Parathyroid adenoma (tissue), 2 donors: Measurements from ENCODE around the gene RSBN1L.

Source experiments
- H2AFZ ChIP-seq: fragments of 300-600 bp; sonication (generic); one replicate; pipeline ENCODE4 v1.7.0; 2017; ENCODE audit warnings: antibody characterized with exemption, mild to moderate bottlenecking
- H3K27ac ChIP-seq: fragments of 300-600 bp; sonication (generic); one replicate; pipeline ENCODE4 v1.7.0; 2017
- H3K27me3 ChIP-seq: fragments of 300-600 bp; sonication (generic); one replicate; pipeline ENCODE4 v1.7.0; 2017; ENCODE audit warnings: low read length; ENCODE audit not compliant: control insufficient read depth, insufficient read depth
- H3K36me3 ChIP-seq: fragments of 300-600 bp; sonication (generic); one replicate; pipeline ENCODE4 v1.7.0; 2017; ENCODE audit warnings: low read length; ENCODE audit not compliant: control insufficient read depth, insufficient read depth
- H3K4me1 ChIP-seq: fragments of 300-600 bp; sonication (generic); one replicate; pipeline ENCODE4 v1.7.0; 2017; ENCODE audit warnings: control low read depth
- H3K4me2 ChIP-seq: fragments of 300-600 bp; sonication (generic); one replicate; pipeline ENCODE4 v1.7.0; 2017; ENCODE audit warnings: low read length
- H3K4me3 ChIP-seq: fragments of 300-600 bp; sonication (generic); one replicate; pipeline ENCODE4 v1.7.0; 2017; ENCODE audit warnings: low read depth, low read length
- H3K79me2 ChIP-seq: fragments of 300-600 bp; sonication (generic); one replicate; pipeline ENCODE4 v1.7.0; 2017; ENCODE audit warnings: control low read depth
- H3K9ac ChIP-seq: fragments of 300-600 bp; sonication (generic); one replicate; pipeline ENCODE4 v1.7.0; 2017; ENCODE audit warnings: mild to moderate bottlenecking
- H3K9me3 ChIP-seq: fragments of 300-600 bp; sonication (generic); one replicate; pipeline ENCODE4 v1.7.0; 2017; ENCODE audit warnings: low read length; ENCODE audit not compliant: control insufficient read depth
- CTCF ChIP-seq: fragments of 300-600 bp; sonication (generic); IDR thresholded peaks from one replicate; pipeline ENCODE4 v1.7.0; 2017; ENCODE audit warnings: antibody characterized with exemption, mild to moderate bottlenecking
- donor health status: primary hyperparathyroidism.

Gene RSBN1L

GRCh38 chr7:77685233-77685632 lies 11.0 kb upstream of the RSBN1L start:
- Histone ChIP-seq H3K36me3 (no peaks in the 10 kb centered on the region), H3K4me3 (no peak overlapping the region), H3K4me1 (no peaks in the 10 kb centered on the region), H2AFZ (no peak overlapping the region), H3K9ac (no peak overlapping the region), H3K79me2 (peaks cover 2% of the 10 kb centered on the region), H3K27me3 (no peaks in the 10 kb centered on the region), H3K4me2 (peak overlapping the region; percentile 30), H3K9me3 (no peaks in the 10 kb centered on the region), H3K27ac (no peak overlapping the region)
- TF ChIP-seq CTCF = no peak

DNA sequence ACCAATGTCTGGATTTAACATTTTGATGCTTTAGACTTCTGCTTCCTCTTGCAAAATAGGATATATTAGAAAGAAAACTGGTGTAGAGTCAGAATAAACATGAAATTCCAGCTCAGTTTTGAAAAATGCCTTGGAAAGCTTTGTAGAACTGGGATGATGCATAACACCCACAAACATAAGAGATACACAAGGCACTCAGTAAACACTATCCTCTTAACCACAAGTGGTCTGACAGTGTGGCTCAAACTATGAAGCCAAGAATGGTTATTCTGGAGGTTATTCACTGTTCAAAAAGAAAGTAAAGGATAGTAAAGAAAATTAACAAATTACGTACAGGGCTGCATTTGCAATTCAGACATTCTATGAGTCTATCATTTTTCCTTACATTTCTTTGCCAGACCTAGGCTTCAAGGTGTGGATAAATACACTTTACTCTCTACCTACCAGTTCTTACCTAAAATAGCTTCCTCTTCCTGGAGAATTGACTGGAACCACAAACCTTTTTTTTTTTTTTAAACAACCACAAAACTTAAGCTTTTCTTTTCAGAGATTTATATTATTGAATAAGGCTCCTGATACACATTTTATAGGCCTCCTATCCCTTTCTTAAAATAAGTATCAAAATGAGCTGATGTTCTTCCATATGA lies 9.0 kb upstream of the RSBN1L start:
- no peaks in the 10 kb centered on the region for H3K36me3 ChIP-seq
- no peaks in the 10 kb centered on the region for H3K4me1 ChIP-seq
- H3K4me2 ChIP-seq = no peak overlapping the region
- no peak overlapping the region for H3K27ac ChIP-seq
- no peaks in the 10 kb centered on the region for H3K27me3 ChIP-seq
- no peak for TF ChIP-seq CTCF
- H2AFZ ChIP-seq = no peak overlapping the region
- no peak overlapping the region for H3K9ac ChIP-seq
- H3K9me3 ChIP-seq = no peaks in the 10 kb centered on the region
- H3K79me2 ChIP-seq = peaks cover 2% of the 10 kb centered on the region
- H3K4me3 ChIP-seq = no peak overlapping the region

DNA sequence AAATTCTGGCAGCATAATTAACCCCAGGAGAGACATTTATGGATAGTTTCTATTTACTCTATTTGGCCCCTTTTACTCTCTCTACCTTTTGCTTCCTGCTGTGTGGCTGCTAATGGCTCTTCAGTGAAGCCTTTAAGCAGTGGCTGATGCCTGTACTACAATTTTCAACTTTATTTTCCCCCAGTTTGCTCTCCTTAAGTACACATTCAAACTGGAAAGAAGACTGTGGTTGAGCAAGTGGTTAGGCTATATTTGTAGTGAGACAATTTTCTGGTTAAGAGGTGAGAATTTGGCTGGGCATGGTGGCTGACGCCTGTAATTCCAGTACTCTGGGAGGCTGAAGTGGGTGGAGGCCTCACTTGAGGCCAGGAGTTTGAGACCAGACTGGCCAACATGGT lies 8.5 kb upstream of the RSBN1L start:
- Histone ChIP-seq H3K9me3 (no peaks in the 10 kb centered on the region), H3K4me3 (no peak overlapping the region), H3K27me3 (no peaks in the 10 kb centered on the region), H3K36me3 (no peaks in the 10 kb centered on the region), H2AFZ (no peak overlapping the region), H3K79me2 (peaks cover 2% of the 10 kb centered on the region), H3K4me2 (no peak overlapping the region), H3K9ac (no peak overlapping the region), H3K4me1 (no peaks in the 10 kb centered on the region), H3K27ac (no peak overlapping the region)
- no peak for TF ChIP-seq CTCF

DNA sequence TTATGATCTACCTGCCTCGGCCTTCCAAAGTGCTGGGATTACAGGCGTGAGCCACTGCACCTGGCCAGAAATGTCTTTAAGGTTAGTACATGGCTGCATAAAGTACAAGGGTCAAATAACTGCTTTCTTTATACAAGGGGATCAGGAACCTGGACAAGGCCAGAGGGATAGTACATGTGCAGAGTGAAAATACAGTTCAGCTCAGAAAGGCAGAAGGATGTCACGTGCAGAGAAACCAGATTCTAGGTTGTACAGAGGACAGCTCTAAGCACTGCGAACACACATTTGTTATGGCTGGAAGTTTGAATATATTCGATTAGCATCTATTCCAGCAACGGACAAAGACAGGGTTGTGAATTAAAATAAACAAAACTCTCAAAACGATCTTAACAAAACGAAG lies 6.0 kb upstream of the RSBN1L start:
- no peak overlapping the region for H3K4me3 ChIP-seq
- TF ChIP-seq CTCF = no peak
- no peak overlapping the region for H3K4me2 ChIP-seq
- no peak overlapping the region for H3K27ac ChIP-seq
- no peak overlapping the region for H3K9ac ChIP-seq
- no peaks in the 10 kb centered on the region for H3K36me3 ChIP-seq
- no peaks in the 10 kb centered on the region for H3K27me3 ChIP-seq
- H3K4me1 ChIP-seq = no peaks in the 10 kb centered on the region
- peaks cover 2% of the 10 kb centered on the region for H3K79me2 ChIP-seq
- no peak overlapping the region for H2AFZ ChIP-seq
- no peaks in the 10 kb centered on the region for H3K9me3 ChIP-seq

DNA sequence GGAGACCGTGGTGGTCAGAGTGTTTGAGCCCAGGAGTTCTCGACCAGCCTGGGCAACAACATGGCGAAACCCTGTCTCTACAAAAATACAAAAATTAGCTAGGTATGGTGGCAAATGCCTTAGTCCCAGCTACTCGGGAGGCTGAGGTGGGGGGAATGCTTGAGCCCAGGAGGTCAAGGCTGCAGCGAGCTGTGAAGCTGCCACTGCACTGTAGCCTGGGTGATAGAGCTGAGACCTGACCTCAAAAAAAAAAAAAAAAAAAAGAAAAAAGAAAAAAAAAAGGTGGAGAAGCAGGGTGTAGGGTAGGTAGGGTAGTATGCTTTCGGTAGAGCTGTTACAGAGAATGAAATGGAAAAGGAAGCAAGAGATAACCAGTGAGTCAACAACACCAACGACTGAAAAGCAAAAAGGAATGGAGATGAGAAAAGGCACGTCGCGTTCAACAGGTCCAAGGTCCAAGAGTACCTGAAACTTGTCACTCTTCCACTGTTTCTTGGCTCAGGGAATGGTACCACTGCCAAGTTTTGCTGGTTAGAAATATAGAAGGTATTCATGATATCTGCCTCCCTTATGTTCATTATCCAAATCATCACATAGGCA lies 4.3 kb upstream of the RSBN1L start:
- H3K27ac ChIP-seq = no peak overlapping the region
- H3K4me3 ChIP-seq = no peak overlapping the region

More for the DNA sequence above, 4.3 kb upstream of the RSBN1L start:
- Histone ChIP-seq H3K36me3 (no peaks in the 10 kb centered on the region), H2AFZ (no peak overlapping the region), H3K27me3 (no peaks in the 10 kb centered on the region), H3K9me3 (no peaks in the 10 kb centered on the region), H3K9ac (no peak overlapping the region), H3K4me1 (no peaks in the 10 kb centered on the region), H3K4me2 (no peak overlapping the region), H3K79me2 (peaks cover 5% of the 10 kb centered on the region)
- no peak for TF ChIP-seq CTCF
